ENCODE measurements around the gene NCAN.
"Not testable (repeated sequence)": the region's sequence is repeated elsewhere in the genome, so short reads cannot be mapped to it uniquely, and the experiment has no call there.

The NCAN gene

DNA sequence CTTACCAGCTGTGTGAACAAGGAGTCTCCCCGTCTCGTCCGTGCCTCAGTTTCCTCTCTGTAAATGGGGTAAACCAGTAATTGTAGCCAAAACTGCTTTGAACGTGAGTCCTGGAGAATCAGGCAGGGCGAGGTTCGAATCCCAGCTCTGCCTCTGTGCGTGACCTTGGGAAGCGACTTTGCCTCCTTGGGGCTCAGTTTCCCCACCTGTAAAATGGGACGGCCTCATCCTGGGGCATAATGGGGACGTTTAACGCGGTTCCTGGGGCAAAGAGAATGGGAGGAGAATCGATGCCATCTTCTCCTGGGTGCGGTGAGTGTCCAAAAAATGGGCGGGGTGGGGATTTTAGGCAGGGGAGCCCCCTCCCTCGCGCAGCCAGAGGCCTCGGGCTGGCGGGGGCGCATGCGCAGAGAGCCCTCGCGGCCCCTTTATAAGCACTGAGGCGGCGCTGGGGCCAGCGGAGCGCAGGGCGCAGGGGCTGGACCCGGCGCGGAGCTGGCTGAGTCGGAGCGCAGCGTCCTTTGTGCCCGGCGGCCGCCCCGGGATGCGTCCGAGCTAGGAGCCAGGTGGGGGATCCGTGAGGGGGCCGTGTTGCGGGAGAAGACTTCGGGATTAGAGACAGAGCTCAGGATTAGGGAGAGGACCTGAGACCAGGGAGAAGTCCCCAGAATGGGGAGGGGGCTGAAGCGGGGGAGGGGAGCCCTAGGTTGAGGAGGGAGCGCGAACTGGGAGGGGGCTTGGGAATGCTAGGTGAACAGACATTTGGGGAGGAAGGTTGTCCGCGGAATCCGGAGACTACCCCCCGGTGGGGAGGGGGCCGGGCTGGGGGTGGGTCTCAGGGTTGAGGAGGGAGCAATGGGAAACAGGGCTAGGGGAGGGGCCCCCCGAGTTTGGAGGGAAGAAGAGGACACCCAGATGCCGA is at the start of gene NCAN:
Gene NCAN, plus strand, starts transcription at position 460 of the 922 bp plus-strand sequence. CDS start 4,996 bp downstream, outside the sequence.
- no peak for DNase-seq (ENCODE audit: low spot score)

- no peak for DNase-seq (ENCODE audit: low spot score)
Measured at GRCh38 chr19:19162495-19162894, 49.3 kb upstream of the NCAN start.

DNA sequence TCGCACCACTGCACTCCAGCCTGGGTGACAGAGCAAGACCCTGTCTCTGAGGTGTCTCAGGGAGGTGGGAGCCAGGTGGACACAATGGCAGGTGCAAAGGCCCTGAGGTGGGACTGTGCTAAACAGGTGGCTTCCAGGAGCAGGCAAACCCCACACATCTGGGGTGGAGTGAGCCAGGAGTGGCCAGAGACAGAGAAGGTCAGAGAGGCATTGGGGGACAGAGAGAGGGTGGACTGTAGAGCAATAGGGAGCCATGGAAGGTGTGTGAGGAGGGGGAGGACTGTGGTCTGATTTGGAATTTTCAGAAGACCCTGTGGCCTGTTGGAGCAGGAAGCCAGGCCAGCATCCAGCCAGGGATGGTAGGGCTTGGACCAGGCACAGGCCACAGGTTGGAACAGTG is 46.4 kb upstream of the NCAN start:
- no peak for DNase-seq (ENCODE audit: low spot score)

DNA sequence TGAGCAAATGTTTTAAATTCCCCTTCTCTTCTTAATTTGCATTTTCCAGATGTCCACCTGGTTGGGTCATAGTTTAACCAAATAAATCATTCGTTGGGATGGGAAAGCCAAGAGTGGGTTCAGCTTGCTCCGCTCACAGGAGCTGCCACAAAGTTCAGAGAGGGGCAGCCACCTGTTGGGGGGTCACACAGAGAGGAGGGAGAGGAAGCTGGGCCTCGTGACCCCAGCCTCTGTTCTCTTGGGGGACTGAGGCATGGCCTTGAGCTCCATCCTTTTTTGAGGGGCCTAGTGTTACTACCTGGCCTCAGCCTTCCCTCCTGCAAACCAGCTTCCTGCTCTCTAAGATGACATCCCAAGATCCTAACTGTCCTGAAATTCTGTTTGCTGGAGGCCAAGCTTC is 44.1 kb upstream of the NCAN start:
- no peak for DNase-seq (ENCODE audit: low spot score)

GRCh38 chr19:19169236-19170052 is 42.3 kb upstream of the NCAN start:
- no peak for DNase-seq (ENCODE audit: low spot score)

GRCh38 chr19:19170053-19170872 is 41.5 kb upstream of the NCAN start, which contains the start of gene MEF2B:
TSS of gene MEF2B (minus strand) at chr19:19170263. CDS start at chr19:19150735, 19,528 bp downstream.
- DNase-seq (ENCODE audit: low spot score): peak; percentile 93

GRCh38 chr19:19170873-19171672 is 40.7 kb upstream of the NCAN start:
- no peak for DNase-seq (ENCODE audit: low spot score)

- no peak for DNase-seq (ENCODE audit: low spot score)
Measured at GRCh38 chr19:19171821-19172532, 39.8 kb upstream of the NCAN start.

- not testable (repeated sequence) for DNase-seq (ENCODE audit: low spot score)
Measured at GRCh38 chr19:19173243-19173642, 38.5 kb upstream of the NCAN start.

DNA sequence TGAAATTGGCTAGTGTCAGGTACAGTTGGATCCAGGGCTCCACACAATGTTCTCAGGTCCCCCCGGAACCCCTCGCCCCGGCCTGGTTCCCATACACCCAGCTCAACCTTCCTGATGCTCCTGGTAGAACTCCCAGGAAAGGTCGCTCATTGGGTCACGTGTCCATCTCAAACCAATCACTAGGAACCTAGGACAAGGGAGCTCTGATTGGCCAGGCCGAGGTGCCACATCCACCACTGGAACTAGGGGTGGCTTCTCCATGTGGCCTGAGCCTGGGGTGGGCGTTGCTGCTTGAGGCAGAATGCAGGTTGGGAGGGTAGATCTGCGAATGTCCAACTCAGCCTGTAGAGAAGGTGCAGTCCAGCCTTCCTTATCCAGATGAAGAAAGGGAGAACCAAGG is 34.8 kb upstream of the NCAN start:
- DNase-seq (ENCODE audit: low spot score): no peak

- DNase-seq (ENCODE audit: low spot score): no peak
Measured at GRCh38 chr19:19179548-19180441, 32.0 kb upstream of the NCAN start.

DNA sequence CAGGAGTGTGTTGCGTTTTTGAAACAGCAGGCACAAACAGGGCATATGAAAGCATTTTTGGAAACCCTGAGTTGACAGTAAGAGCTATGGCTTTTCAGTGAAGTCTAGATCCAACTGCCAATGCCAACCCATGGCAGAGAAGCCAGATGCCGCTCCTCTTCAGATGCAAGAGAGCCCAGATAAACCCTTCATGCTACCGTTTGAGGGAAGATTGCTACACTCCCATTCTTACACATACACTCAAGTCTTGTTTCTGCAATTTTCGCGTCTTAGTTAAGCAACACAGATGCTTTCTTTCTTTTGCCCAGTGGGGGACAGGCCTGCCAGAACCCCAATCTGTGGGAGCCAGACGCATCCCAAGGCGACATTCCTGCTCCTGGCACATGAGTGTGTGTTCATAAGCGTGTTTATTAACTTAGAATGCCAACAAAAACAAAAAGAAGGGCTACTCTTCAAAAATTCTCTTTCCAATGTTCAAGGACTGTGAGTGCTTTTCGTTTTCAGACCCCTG is 30.2 kb upstream of the NCAN start:
- DNase-seq (ENCODE audit: low spot score): no peak

GRCh38 chr19:19185853-19186740 is 25.7 kb upstream of the NCAN start:
- DNase-seq (ENCODE audit: low spot score): peak; percentile 69

DNA sequence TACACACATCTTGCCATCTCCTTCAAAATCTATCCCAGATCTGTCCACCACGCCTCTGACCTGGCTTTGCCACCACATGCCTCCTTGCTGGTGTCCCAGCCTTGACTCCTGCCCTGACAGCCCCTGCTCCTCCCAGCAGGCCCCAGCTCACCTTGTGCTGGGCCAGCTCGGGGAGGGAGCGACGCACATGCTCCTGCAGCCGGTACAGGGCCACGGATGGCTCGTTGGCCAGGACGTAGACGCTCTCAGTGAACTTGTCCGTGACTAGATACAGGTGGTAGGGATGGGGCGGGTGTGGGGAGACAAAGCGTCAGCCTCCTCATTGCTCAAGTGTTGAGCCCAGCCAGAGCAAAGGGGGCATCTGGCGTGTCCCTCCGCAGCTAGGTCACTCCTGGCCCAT is 25.0 kb upstream of the NCAN start:
- DNase-seq (ENCODE audit: low spot score): no peak

GRCh38 chr19:19191768-19192077 is 20.0 kb upstream of the NCAN start:
- DNase-seq (ENCODE audit: low spot score): no peak

GRCh38 chr19:19192078-19192882 is 19.5 kb upstream of the NCAN start, which contains the start of the genes BORCS8 and RFXANK:
TSS of gene BORCS8 (minus strand) at chr19:19192152. CDS start at chr19:19192117, 35 bp downstream.
TSS of gene RFXANK (plus strand) at chr19:19192258. CDS start at chr19:19193947, 1,689 bp downstream.
- peak; percentile 99 for DNase-seq (ENCODE audit: low spot score)

GRCh38 chr19:19192910-19193423 is 18.8 kb upstream of the NCAN start:
- DNase-seq (ENCODE audit: low spot score): no peak

Data from GM03348 (cell line).